H54 (cell line): ENCODE results near the gene EIF3K.
"Not testable (repeated sequence)": the region's sequence is repeated elsewhere in the genome, so short reads cannot be mapped to it uniquely, and the experiment has no call there.

Experiments
- DNase-seq: peaks from one replicate; pipeline ENCODE4 v3.0.0; 2011; ENCODE audit warnings: low spot score, mixed read lengths; ENCODE audit not compliant: insufficient read length
- FAIRE-seq: peaks from 3 replicates; lab custom pipeline; 2011; peaks lifted over from hg19 to GRCh38; lab: Jason Lieb, UNC
- POLR2A ChIP-seq: IDR thresholded peaks from 2 replicates; pipeline ENCODE4 v1.6.1; 2011; ENCODE audit warnings: low read depth, mild to moderate bottlenecking, low read length

The EIF3K gene

GRCh38 chr19:38599722-38600121, 19.3 kb upstream of the EIF3K start:
- FAIRE-seq (no peak), DNase-seq (no peak)
- TF ChIP-seq POLR2A, result no peak

- not testable (repeated sequence) for FAIRE-seq, DNase-seq
Measured at GRCh38 chr19:38602856-38603255, 16.1 kb upstream of the EIF3K start.

- FAIRE-seq, result no peak
- TF ChIP-seq POLR2A, result no peak
- DNase-seq, result no peak
Measured at GRCh38 chr19:38606131-38606530, 12.9 kb upstream of the EIF3K start.

- DNase-seq (no peak), FAIRE-seq (no peak)
- TF ChIP-seq POLR2A, result no peak
Measured at GRCh38 chr19:38614289-38614688, 4.7 kb upstream of the EIF3K start.

GRCh38 chr19:38615007-38615581, 3.9 kb upstream of the EIF3K start:
- FAIRE-seq (no peak), DNase-seq (no peak)
- TF ChIP-seq POLR2A, result no peak

GRCh38 chr19:38616265-38616664, 2.7 kb upstream of the EIF3K start:
- no peak for TF ChIP-seq POLR2A

GRCh38 chr19:38617283-38617763, 1.7 kb upstream of the EIF3K start:
- no peak for TF ChIP-seq POLR2A
- FAIRE-seq, result no peak
- DNase-seq, result no peak

More at GRCh38 chr19:38616265-38616664, 2.7 kb upstream of the EIF3K start:
- DNase-seq, result no peak
- no peak for FAIRE-seq

GRCh38 chr19:38617764-38618589, 1.0 kb upstream of the EIF3K start, which contains the start of gene MAP4K1:
TSS of gene MAP4K1 (minus strand) at chr19:38617953. CDS start at chr19:38617895, 58 bp downstream.
- FAIRE-seq, result no peak
- no peak for TF ChIP-seq POLR2A
- DNase-seq, result no peak

GRCh38 chr19:38619361-38620174, 580 bp downstream of the EIF3K start:
- DNase-seq, result no peak
- no peak for TF ChIP-seq POLR2A

GRCh38 chr19:38624822-38625221, 5.8 kb downstream of the EIF3K start:
- no peak for DNase-seq
- TF ChIP-seq POLR2A, result no peak
- FAIRE-seq, result no peak

More at GRCh38 chr19:38619361-38620174, 580 bp downstream of the EIF3K start:
- FAIRE-seq, result no peak

GRCh38 chr19:38626401-38626800, 7.4 kb downstream of the EIF3K start:
- TF ChIP-seq POLR2A, result no peak
- DNase-seq, result no peak
- no peak for FAIRE-seq

GRCh38 chr19:38629568-38629967, 10.6 kb downstream of the EIF3K start:
- no peak for FAIRE-seq
- no peak for TF ChIP-seq POLR2A

GRCh38 chr19:38631301-38631700, 12.3 kb downstream of the EIF3K start:
- DNase-seq, FAIRE-seq: not testable (repeated sequence)

More at GRCh38 chr19:38629568-38629967, 10.6 kb downstream of the EIF3K start:
- DNase-seq, result no peak

- not testable (repeated sequence) for FAIRE-seq, DNase-seq
Measured at GRCh38 chr19:38631811-38632475, 13.0 kb downstream of the EIF3K start.
